ENCODE data around the gene SLC15A4.
A peak's percentile ranks its signal among the peaks of the same experiment; 100 is the strongest.

The SLC15A4 gene

GRCh38 chr12:128794661-128795529 lies 28.9 kb downstream of the SLC15A4 start:
- FAIRE-seq = no peak
- DNase-seq (ENCODE audit: low spot score) = no peak

DNA sequence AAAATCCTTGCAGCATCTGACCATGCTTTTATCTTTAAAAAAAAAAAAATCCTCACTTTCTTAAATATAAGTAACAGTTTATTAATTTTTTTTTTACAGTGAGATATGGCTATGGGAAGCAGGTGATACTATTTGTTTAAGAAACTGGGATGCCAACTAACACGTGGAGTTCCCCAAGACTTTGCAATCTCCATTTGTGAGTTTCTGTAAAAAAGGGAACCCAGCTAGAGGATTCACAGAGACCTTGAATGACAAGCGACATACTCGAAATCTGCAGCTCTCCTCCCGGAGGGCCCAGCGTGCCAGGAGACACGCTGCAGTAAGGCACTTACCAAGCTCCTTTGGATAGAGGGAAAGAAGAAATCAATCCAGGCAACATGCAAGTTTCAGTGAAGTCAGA lies 30.1 kb downstream of the SLC15A4 start:
- FAIRE-seq (no peak), DNase-seq (ENCODE audit: low spot score) (no peak)

DNA sequence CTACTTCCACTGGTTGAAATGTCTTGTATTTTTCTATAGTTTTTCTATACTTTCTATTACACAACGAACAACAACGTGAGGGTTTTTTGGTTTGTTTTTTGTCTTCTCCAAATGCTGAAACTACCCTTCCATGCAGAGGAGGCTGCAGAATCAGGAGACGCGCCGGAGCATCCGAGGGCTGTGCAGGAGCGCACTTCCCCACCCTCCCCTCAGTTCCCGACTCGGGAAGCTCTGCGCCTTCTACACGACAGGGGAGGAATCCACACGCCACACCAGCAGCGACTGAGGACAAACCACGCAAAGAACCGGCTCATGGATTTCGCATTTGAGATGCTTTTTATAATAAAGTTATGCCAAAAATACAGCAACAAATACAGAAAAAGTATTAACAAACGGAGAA lies 30.9 kb downstream of the SLC15A4 start:
- no peak for DNase-seq (ENCODE audit: low spot score)
- FAIRE-seq = no peak

- DNase-seq (ENCODE audit: low spot score) = no peak
- FAIRE-seq = no peak
Measured at GRCh38 chr12:128792398-128792797, 31.4 kb downstream of the SLC15A4 start.

DNA sequence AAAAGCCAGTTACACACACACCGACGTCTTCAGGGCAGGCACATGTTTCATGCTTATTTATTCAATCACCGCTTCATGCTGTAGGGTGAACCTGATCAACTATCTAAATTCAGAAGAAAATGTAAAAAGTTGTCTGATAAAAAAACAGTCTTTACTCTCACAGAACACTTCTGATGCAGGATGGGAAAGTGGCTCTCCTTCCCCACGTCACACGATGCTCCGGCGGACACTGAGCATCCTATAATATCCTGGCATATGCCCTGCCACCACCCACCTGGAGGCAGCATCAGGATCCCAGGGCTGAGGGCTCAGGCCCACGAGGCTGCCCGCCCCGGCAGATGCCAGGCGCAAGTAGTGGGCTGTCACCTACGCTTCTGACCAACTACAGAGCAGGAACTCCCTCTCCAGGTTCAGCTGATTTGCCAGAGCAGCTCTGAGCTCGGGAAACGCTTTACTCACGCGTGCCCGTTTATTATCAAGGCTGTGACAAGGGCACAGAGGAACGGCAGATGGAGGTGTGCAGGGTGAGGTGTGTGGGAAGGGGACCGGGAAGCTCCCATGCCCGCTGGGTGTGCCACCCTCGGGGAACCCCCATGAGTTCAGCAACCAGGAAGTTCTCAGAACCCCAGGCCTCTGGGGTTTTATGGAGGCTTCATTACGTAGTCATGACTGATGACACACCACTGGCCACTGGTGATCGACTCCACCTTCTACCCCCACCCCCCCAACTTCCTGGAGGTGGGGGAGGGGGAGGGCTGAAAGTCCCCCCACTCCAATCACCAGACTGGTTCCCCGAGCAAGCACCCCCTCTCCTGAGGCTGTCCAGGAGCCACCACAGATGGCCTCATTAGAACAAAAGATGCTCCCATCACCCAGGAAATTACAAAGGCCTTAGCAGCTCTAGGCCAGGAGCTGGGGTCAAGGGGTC lies 32.1 kb downstream of the SLC15A4 start:
- peak; percentile 5 for DNase-seq (ENCODE audit: low spot score)
- no peak for FAIRE-seq

GRCh38 chr12:128790653-128791373 lies 32.9 kb downstream of the SLC15A4 start:
- FAIRE-seq = no peak
- no peak for DNase-seq (ENCODE audit: low spot score)

GRCh38 chr12:128790221-128790620 lies 33.5 kb downstream of the SLC15A4 start:
- no peak for FAIRE-seq
- no peak for DNase-seq (ENCODE audit: low spot score)

DNA sequence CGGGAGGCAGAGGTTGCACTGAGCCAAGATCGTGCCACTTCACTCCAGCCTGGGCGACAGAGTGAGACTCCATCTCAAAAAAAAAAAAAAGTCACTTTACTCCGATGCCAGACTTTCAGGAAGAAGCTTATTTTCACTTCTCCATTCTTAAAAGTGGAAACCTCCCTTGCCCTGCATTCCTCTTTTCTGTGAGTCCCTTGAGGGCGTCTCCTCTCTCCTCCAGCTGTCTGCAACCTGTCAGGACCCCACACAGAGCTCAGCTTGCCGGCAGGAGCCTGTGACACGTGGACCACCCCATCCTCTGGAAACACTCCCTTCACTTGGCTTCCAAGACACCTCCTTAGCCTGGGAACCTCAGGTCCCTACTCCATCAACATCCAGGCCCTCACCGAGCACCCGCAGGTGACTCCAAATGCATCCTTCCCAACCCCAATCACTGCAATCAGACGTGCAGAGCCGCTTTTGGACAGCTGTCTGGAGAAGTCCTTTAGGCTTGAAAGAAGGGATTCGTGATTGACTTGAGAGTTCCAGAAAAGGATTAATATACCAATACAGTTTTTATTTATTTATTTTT lies 34.3 kb downstream of the SLC15A4 start:
- DNase-seq (ENCODE audit: low spot score) = no peak
- FAIRE-seq = no peak

- DNase-seq (ENCODE audit: low spot score) (no peak), FAIRE-seq (no peak)
Measured at GRCh38 chr12:128787827-128788226, 35.9 kb downstream of the SLC15A4 start.

GRCh38 chr12:128786741-128787391 lies 36.9 kb downstream of the SLC15A4 start:
- DNase-seq (ENCODE audit: low spot score) (no peak), FAIRE-seq (no peak)

- FAIRE-seq (peak; percentile 87), DNase-seq (ENCODE audit: low spot score) (peak; percentile 81)
Measured at GRCh38 chr12:128784030-128784760, 39.6 kb downstream of the SLC15A4 start.

DNA sequence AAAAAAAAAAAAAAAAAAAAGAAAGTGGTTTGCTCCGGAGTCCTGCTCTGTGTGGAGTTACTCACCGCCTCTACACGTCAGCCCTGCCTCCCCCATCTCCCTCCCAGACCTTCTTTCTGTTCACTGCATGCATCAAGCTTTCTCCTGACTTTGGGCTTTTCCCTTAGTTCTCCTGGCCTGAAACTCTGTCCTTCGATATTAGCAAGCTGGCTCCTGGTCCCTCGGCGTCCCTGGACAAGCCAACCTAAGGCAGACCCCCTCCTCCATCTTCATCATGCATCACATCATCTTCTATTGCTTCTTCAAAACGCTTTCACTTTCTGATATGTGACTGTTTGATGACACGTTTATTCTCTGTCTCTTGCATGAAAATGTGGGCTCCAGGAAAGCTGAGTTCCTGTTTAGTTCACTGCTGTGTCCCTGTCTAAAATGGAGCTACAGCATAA lies 40.6 kb downstream of the SLC15A4 start:
- DNase-seq (ENCODE audit: low spot score) = peak; percentile 75
- FAIRE-seq = peak; percentile 76

GRCh38 chr12:128779901-128780300 lies 43.9 kb downstream of the SLC15A4 start:
- no peak for DNase-seq (ENCODE audit: low spot score)
- FAIRE-seq = no peak

DNA sequence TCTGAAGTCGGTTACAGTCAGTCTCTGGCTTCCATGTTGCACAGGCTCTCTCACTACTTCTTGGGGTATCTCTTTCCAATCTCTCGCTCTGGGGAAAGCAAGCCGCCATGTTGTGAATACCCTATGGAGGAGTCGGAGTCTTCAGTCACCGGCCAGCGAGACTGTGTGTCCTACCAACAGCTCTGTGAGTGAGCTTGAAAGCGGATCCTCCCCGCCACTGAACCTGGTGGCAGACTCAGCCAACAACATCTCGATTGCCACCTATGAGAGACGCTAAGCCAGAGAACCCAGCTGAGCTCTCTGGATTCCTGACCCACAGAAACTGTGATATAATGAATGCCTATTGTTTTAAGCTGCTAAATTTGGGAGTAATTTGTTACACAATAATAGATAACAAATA lies 51.5 kb downstream of the SLC15A4 start:
- FAIRE-seq (no peak), DNase-seq (ENCODE audit: low spot score) (no peak)

DNA sequence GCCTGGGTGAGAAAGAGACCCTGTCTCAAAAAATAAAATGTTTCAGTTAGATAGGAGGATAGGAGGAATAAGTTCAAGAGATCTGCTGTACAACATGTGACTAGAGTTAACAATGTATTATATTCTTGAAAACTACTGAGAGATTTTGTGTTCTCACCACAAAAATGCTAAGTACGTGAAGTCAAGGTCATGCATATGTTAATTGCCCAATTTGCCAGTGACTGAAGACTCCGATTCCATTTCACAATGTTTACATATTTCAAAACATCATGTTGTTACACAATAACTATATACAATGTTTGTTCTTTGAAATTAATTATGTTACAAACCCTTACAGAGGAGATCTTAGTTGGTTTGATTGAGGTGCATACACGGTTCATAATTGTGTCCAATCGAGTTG lies 52.1 kb downstream of the SLC15A4 start:
- FAIRE-seq = no peak
- DNase-seq (ENCODE audit: low spot score) = no peak

DNA sequence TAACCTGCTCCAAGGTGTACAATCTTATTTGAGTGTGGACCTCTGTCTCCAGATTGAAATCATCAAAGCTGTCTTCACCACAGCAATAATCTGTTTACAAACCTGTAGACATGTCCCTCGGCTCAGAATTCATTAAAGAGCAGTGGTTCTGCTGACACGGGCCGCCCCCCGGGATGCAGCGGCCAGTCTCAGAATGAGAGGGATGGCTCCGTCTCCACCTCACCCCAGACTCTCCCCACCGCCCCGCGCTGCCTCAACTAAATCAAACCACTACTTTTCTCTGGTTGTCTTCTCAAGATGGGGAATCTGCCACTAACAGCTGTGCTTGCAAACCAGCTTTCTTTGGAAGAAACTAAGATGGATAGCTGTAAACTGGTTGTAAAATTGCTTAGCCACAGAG lies 56.2 kb downstream of the SLC15A4 start:
- FAIRE-seq = no peak

DNA sequence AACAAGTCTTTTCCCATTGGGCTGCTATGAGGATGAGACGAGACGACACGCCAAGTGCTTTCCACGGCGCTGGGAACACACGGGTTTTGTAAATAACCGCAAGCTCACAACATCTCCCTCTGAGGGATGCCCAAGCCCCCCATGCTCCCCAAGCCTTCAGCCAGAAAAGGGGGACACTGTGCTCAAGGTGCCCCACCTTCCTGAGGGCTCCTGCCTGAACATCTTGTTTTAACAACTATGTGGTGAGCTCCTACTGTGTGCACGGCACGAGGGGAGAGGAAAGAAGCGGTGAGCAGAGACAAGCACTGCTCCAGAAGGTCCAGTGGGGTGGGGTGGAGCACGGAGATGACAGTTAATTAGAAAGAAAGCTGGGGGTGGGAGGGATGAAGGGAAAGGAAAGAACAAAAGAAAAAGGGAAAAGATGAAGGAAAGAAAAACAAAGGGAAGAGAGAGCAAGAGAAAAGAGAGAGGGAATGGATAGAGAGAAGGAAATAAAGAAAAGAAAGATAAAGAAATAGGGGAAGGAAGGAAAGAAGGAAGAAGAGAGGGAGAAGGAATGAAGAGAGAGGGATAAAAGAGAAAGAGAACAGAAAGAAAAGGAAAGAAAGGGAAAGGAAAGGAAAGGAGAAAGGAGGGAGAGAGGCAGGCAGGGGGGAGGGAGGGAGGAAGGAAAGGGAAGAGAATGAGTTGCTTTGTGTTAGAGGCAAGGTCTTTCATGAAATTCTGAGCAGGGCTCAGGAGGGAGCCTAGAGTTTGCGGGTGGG lies 56.8 kb downstream of the SLC15A4 start:
- no peak for FAIRE-seq

More for the DNA sequence above, 56.2 kb downstream of the SLC15A4 start:
- DNase-seq (ENCODE audit: low spot score) = no peak

DNA sequence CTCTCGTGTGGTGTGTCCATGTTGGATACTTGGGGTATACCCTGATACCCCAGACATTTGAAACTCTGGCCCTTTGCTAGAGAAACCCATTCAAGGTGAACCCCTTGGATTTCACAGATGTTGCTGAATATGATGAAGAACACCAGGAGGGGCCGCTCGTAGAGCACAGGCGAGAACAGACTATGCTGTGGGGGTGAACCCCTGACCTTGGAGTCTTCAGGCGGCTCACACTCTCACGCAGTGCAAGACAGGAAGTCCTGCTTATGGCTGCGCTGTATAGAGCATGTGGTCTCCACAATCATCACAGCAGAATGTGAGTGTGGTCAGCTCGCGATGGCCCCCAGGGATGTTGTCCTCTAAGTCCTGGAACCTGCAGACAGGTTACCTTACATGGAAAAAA lies 60.4 kb downstream of the SLC15A4 start:
- DNase-seq (ENCODE audit: low spot score) = no peak

More for the DNA sequence above, 56.8 kb downstream of the SLC15A4 start:
- no peak for DNase-seq (ENCODE audit: low spot score)

GRCh38 chr12:128761379-128761790 lies 62.4 kb downstream of the SLC15A4 start:
- DNase-seq (ENCODE audit: low spot score) (peak; percentile 11), FAIRE-seq (no peak)

More for the DNA sequence above, 60.4 kb downstream of the SLC15A4 start:
- no peak for FAIRE-seq
